GM12801 (cell line): ENCODE measurements around the gene ITPRIP.

Source experiments
- CTCF ChIP-seq: IDR thresholded peaks from one replicate; pipeline ENCODE4 v1.5.1; 2011; ENCODE audit warnings: control low read depth; ENCODE audit not compliant: insufficient read length; ENCODE audit errors: extremely low read depth

ITPRIP gene

GRCh38 chr10:104267721-104268404, 70.4 kb downstream of the ITPRIP start:
- TF ChIP-seq CTCF, result no peak

GRCh38 chr10:104264783-104265182, 73.5 kb downstream of the ITPRIP start:
- no peak for TF ChIP-seq CTCF

GRCh38 chr10:104262055-104262454, 76.2 kb downstream of the ITPRIP start:
- no peak for TF ChIP-seq CTCF

GRCh38 chr10:104260775-104261115, 77.5 kb downstream of the ITPRIP start:
- no peak for TF ChIP-seq CTCF

- TF ChIP-seq CTCF, result no peak
Observed at GRCh38 chr10:104259999-104260774, 78.1 kb downstream of the ITPRIP start.
